ENCODE measurements around the gene MON2. TPM values are rescaled to one million over a fixed set of nuclear protein-coding genes. Genes with fewer than 3 reads are reported as not detected.
"Not testable (repeated sequence)": the region's sequence is repeated elsewhere in the genome, so short reads cannot be mapped to it uniquely, and the experiment has no call there.

The MON2 gene
- total RNA-seq, 1 donor, result 59.2 TPM

- no peak for DNase-seq (ENCODE audit: low read depth)
- no peak overlapping the region for H3K4me3 ChIP-seq (ENCODE audit: low read depth, low read length)
- no peak for TF ChIP-seq CTCF (IDR thresholded peaks at IDR 0.05; ENCODE audit: insufficient read depth, low read depth, low read length)
Observed at GRCh38 chr12:62543324-62543723, 76.7 kb downstream of the MON2 start.

GRCh38 chr12:62543741-62544140 is 77.1 kb downstream of the MON2 start:
- H3K4me3 ChIP-seq (ENCODE audit: low read depth, low read length), result no peak overlapping the region
- TF ChIP-seq CTCF (IDR thresholded peaks at IDR 0.05; ENCODE audit: insufficient read depth, low read depth, low read length), result no peak
- no peak for DNase-seq (ENCODE audit: low read depth)

- no peak overlapping the region for H3K4me3 ChIP-seq (ENCODE audit: low read depth, low read length)
- TF ChIP-seq CTCF (IDR thresholded peaks at IDR 0.05; ENCODE audit: insufficient read depth, low read depth, low read length), result no peak
- DNase-seq (ENCODE audit: low read depth), result no peak
Observed at GRCh38 chr12:62552906-62553556, 86.4 kb downstream of the MON2 start.

- not testable (repeated sequence) for H3K4me3 ChIP-seq (ENCODE audit: low read depth, low read length); DNase-seq (ENCODE audit: low read depth)
Observed at GRCh38 chr12:62559366-62559765, 92.7 kb downstream of the MON2 start.

GRCh38 chr12:62562846-62563245 is 96.2 kb downstream of the MON2 start:
- TF ChIP-seq CTCF (IDR thresholded peaks at IDR 0.05; ENCODE audit: insufficient read depth, low read depth, low read length), result no peak

GRCh38 chr12:62575036-62575435 is 108.4 kb downstream of the MON2 start:
- DNase-seq (ENCODE audit: low read depth), result no peak
- H3K4me3 ChIP-seq (ENCODE audit: low read depth, low read length), result no peak overlapping the region
- TF ChIP-seq CTCF (IDR thresholded peaks at IDR 0.05; ENCODE audit: insufficient read depth, low read depth, low read length), result no peak

More at GRCh38 chr12:62562846-62563245, 96.2 kb downstream of the MON2 start:
- DNase-seq (ENCODE audit: low read depth), result peak; percentile 10
- no peak overlapping the region for H3K4me3 ChIP-seq (ENCODE audit: low read depth, low read length)

- DNase-seq (ENCODE audit: low read depth), result no peak
- H3K4me3 ChIP-seq (ENCODE audit: low read depth, low read length), result no peak overlapping the region
- no peak for TF ChIP-seq CTCF (IDR thresholded peaks at IDR 0.05; ENCODE audit: insufficient read depth, low read depth, low read length)
Observed at GRCh38 chr12:62576503-62576902, 109.9 kb downstream of the MON2 start.

Measured in fibroblast of villous mesenchyme (primary cell).